Right cardiac atrium (tissue), 5 donors: ENCODE data around the gene DST. TPM values are rescaled to one million over a fixed set of nuclear protein-coding genes. Genes with fewer than 3 reads are reported as not detected.
"Not testable (repeated sequence)": the region's sequence is repeated elsewhere in the genome, so short reads cannot be mapped to it uniquely, and the experiment has no call there.

Experiments used
- ATAC-seq, 2 donors: fragments of 200-7000 bp; cut with Tn5 transposase; one replicate each; pipeline versions ENCODE4 v1.8.0 to v1.9.1; 2020; ENCODE audit warnings: moderate library complexity in 2 of 2, mild to moderate bottlenecking in 1 of 2
- DNase-seq, 3 donors: peaks; one replicate each; pipeline ENCODE4 v3.0.0-alpha.2; 2020
- H3K27ac ChIP-seq: one replicate; pipeline ENCODE4 v1.5.1; 2013; ENCODE audit warnings: mild to moderate bottlenecking, low read length, control low read depth, moderate library complexity
- H3K27me3 ChIP-seq: one replicate; pipeline ENCODE4 v1.6.1; 2013; ENCODE audit not compliant: control insufficient read depth, insufficient read depth
- H3K4me1 ChIP-seq: one replicate; pipeline ENCODE4 v1.6.1; 2013; ENCODE audit warnings: low read length; ENCODE audit not compliant: control insufficient read depth, insufficient read depth
- H3K4me3 ChIP-seq: one replicate; pipeline ENCODE4 v1.5.1; 2013; ENCODE audit warnings: low read length, control low read depth
- H3K9me3 ChIP-seq: one replicate; pipeline ENCODE4 v1.6.1; 2013; ENCODE audit warnings: low read length; ENCODE audit not compliant: control insufficient read depth
- WGBS: extraction: QIAGEN DNeasy Blood & Tissue Kit; methylation state at CpG from one replicate; pipeline ENCODE4 v1.1.7; 2013; 5-methylcytosine and 5-hydroxymethylcytosine counted together
- intact Hi-C, 4 donors: fragments of 100-400 bp; cut with DNase I; formaldehyde crosslinking; loops; one replicate each; pipeline versions ENCODE4 v1.11.0 to v1.14.0; 2022 to 2023
- polyA plus RNA-seq: library from polyadenylated mRNA; stranded (reverse); fragments of 200-250 nt; gene quantifications from one replicate; pipeline ENCODE4 v1.2.3, GENCODE V29; 2013
- total RNA-seq, 4 donors: library from RNA; stranded (reverse); fragmentation: NEBNext Ultra II Directional; extraction: Animal tissue kit (Norgen Biotek cat#: 25700); gene quantifications; one replicate each; pipeline ENCODE4 v1.2.1, GENCODE V29; 2021
- donor health status: healthy with polysubstance abuse.
- donor health status: DM: no; HTN: yes; CAD: no.
- donor health status: DM: no; HTN: no; CAD: no.
- donor health status: DM: no; HTN: yes; CAD: no; lungs with severe emphysema.
- donor health status: DM: yes; HTN: yes; CAD: no.

Gene DST
- total and polyA plus RNA-seq, 5 donors, result 148 to 308 (median 204) TPM

DNA sequence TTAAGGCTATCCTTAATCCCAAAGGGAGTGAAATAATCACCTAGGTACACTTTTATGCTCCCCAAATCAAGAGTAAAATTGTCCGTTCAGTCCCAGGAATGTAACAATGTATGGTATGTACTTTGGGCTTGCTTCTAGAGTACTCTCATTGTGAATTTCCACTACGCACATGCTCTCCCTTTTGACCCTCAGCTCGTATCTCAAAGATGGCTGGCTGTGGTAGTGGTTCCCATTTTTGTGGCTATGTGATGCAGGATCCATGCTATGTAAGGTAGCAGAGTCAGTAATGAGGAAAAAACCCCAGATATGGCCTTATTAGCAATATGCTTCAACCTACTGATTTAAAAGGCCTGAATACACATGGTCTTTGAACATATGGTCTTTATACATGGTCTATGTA is 133.7 kb downstream of the DST start:
- Histone ChIP-seq H3K27ac (no peak overlapping the region), H3K4me3 (no peak overlapping the region), H3K9me3 (no peaks in the 10 kb centered on the region), H3K27me3 (no peaks in the 10 kb centered on the region), H3K4me1 (peaks cover 13% of the 10 kb centered on the region)
- intact Hi-C loops, result no loop called here
- DNase-seq (no peak), ATAC-seq (no peak)
- 76% methylated on average over 3 of the region's 3 CpGs for WGBS

- Histone ChIP-seq H3K4me1 (peaks cover 13% of the 10 kb centered on the region), H3K9me3 (no peaks in the 10 kb centered on the region), H3K4me3 (no peak overlapping the region), H3K27me3 (no peaks in the 10 kb centered on the region), H3K27ac (peak overlapping the region; percentile 25)
- intact Hi-C loops, result no loop called here
- DNase-seq, result peak; percentile 39 to 57 (median 42)
- 50% methylated on average over 4 of the region's 4 CpGs for WGBS
- ATAC-seq, result peak; percentile 68 to 72
Observed at GRCh38 chr6:56507517-56507916, 135.2 kb downstream of the DST start.

DNA sequence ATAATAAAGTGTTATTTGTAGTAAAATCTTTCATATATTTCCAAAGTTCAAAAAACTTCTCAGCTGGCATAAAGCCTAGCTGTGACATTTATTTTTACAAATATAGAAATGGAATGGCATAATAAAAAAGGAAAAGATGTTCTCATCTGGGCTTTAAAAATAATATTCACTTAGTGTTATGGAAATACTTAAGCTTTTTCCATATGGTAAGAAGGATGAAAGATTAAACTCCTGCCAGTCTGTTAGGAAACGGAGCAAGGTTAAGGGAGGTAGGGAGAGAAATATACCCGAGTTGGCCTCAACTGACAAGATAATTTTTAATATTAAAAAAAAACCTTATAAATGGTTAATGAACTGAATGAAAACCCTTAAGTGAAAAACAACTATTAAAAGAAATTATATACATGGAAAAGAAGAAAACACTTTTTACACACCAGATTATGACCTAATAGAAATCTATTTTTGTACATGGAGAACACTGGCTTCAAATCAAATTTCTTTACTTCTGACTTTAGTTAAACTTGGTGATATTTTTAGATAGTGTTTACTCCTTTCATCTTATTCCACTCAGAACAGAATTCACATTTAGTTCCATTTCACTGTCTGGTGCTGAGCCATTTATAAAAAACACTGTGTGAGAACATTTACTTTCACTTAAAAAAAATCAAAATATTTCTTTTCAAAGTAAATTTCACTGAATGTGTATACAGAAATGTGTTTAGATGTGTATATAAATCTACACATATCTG is 137.0 kb downstream of the DST start:
- Histone ChIP-seq H3K4me1 (peaks cover 9% of the 10 kb centered on the region), H3K9me3 (no peaks in the 10 kb centered on the region), H3K4me3 (no peak overlapping the region), H3K27me3 (no peaks in the 10 kb centered on the region), H3K27ac (no peak overlapping the region)
- ATAC-seq, result no peak
- 32% methylated on average over 2 of the region's 2 CpGs for whole genome bisulfite sequencing
- no peak for DNase-seq
- intact Hi-C loops, result no loop called here

GRCh38 chr6:56501993-56502392 is 140.7 kb downstream of the DST start:
- H3K27me3 ChIP-seq, result no peaks in the 10 kb centered on the region
- no peak for DNase-seq
- no peak overlapping the region for H3K27ac ChIP-seq
- H3K4me1 ChIP-seq, result peaks cover 2% of the 10 kb centered on the region
- no peak for ATAC-seq
- no peak overlapping the region for H3K4me3 ChIP-seq
- H3K9me3 ChIP-seq, result no peaks in the 10 kb centered on the region
- intact Hi-C loops, result no loop called here

- no peak overlapping the region for H3K27ac ChIP-seq
- no peaks in the 10 kb centered on the region for H3K9me3 ChIP-seq
- ATAC-seq, result no peak
- intact Hi-C loops, result no loop called here
- no peak overlapping the region for H3K4me3 ChIP-seq
- no peaks in the 10 kb centered on the region for H3K27me3 ChIP-seq
- H3K4me1 ChIP-seq, result no peaks in the 10 kb centered on the region
- DNase-seq, result no peak
Observed at GRCh38 chr6:56499095-56499494, 143.6 kb downstream of the DST start.

DNA sequence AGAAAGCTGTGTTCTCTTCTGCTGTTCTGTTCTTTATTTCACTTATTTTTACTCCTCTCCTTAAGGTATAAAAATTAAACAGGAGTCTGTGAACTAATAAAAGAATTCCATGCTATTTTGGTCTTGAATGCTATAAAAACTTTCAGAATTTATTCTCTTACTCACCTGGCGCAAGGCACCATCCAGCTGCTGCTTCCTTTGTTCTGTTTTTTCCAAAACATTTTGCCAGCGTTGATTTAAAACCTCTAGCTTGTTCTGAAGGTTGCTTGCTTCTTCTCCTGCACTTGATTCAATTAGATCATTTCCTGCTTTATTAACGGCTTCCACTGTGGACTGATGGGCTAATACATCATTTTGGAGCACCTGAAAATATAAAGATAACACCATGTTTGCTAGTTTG is 145.0 kb downstream of the DST start:
- Histone ChIP-seq H3K4me1 (no peaks in the 10 kb centered on the region), H3K4me3 (no peak overlapping the region), H3K27ac (no peak overlapping the region), H3K27me3 (no peaks in the 10 kb centered on the region), H3K9me3 (no peaks in the 10 kb centered on the region)
- 65% methylated on average over 3 of the region's 3 CpGs for WGBS
- DNase-seq (no peak), ATAC-seq (no peak)
- intact Hi-C loops, result no loop called here

GRCh38 chr6:56497240-56497639 is 145.4 kb downstream of the DST start:
- WGBS, result 97% methylated on average over 7 of the region's 7 CpGs
- no peak for DNase-seq
- Histone ChIP-seq H3K27me3 (no peaks in the 10 kb centered on the region), H3K27ac (no peak overlapping the region), H3K4me3 (no peak overlapping the region), H3K4me1 (peaks cover 3% of the 10 kb centered on the region), H3K9me3 (no peaks in the 10 kb centered on the region)
- ATAC-seq, result no peak
- intact Hi-C loops, result no loop called here

DNA sequence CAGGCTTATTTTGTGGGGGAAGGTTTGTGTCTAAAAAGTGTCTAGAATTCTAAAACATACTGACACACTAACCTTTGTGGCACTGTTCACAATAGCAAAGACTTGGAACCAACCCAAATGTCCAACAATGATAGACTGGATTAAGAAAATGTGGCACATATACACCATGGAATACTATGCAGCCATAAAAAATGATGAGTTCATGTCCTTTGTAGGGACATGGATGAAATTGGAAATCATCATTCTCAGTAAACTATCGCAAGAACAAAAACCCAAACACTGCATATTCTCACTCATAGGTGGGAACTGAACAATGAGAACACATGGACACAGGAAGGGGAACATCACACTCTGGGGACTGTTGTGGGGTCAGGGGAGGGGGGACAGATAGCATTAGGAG is 146.0 kb downstream of the DST start:
- WGBS, result no CpG with 5 or more reads among the region's 1 CpG
- H3K27me3 ChIP-seq, H3K4me3 ChIP-seq, DNase-seq, H3K27ac ChIP-seq, H3K4me1 ChIP-seq, intact Hi-C loops, H3K9me3 ChIP-seq, ATAC-seq: not testable (repeated sequence)

DNA sequence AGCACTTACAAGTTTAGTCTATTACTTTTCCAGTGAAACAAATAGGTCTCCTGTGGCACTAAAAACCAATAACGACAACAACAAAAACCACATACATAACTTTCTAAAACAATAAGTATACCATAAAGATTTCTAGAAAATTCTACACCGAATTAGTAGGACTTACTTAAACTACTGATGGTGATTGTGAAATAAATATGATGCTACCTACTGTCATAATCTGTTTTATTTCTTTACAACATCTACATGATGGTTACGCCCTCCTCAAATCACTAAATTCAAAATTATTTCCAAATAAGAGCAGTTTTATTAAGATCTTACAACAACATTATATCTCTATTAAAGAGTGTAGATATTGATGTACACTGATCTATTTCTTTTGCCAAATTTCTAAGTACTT is 147.0 kb downstream of the DST start:
- no peaks in the 10 kb centered on the region for H3K9me3 ChIP-seq
- DNase-seq (no peak), ATAC-seq (no peak)
- WGBS, result 82% methylated on average over 3 of the region's 3 CpGs
- intact Hi-C loops, result no loop called here
- no peaks in the 10 kb centered on the region for H3K27me3 ChIP-seq
- H3K4me1 ChIP-seq, result peaks cover 5% of the 10 kb centered on the region
- H3K4me3 ChIP-seq, result no peak overlapping the region
- H3K27ac ChIP-seq, result no peak overlapping the region

DNA sequence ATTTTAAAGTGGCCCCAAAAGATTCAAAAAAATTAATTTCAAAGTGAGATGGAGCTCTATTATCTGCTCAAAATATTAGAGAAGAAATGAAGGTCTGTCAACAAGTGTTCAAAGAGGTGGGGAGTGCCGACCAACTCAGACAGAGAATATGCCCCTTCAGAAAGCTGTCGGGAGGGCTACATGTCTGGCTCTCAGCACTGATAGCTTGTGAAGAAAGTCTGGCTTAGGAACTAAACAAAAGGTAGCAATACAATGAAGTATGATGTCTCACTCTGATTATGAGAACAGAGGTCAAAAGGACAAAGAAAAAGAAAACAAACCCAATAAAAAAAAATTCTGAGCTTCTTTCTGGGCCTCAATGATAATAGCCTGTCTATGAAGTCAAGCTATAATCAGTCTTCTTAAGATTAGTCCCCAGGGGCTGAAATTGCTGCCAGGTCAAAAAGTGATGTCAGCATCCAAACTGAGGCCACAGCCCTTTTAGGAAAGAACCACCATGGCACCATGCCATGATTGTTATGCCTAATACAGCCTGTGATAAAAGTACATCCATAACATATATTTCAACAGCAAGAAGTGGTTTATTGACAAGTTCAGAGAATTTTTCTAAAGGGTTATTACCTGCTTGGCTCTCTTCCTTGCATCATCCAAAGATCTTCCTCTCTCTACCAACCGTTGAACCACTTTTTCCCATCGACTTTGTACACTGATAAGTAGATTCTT is 150.9 kb downstream of the DST start:
- DNase-seq (peak; percentile 38 to 56 (median 49)), ATAC-seq (peak; percentile 52 to 56)
- peaks cover 5% of the 10 kb centered on the region for H3K4me1 ChIP-seq
- peak overlapping the region; percentile 68 for H3K27ac ChIP-seq
- 56% methylated on average over 4 of the region's 4 CpGs for WGBS
- H3K9me3 ChIP-seq, result no peaks in the 10 kb centered on the region
- intact Hi-C loops, result no loop called here
- H3K27me3 ChIP-seq, result no peaks in the 10 kb centered on the region
- no peak overlapping the region for H3K4me3 ChIP-seq

DNA sequence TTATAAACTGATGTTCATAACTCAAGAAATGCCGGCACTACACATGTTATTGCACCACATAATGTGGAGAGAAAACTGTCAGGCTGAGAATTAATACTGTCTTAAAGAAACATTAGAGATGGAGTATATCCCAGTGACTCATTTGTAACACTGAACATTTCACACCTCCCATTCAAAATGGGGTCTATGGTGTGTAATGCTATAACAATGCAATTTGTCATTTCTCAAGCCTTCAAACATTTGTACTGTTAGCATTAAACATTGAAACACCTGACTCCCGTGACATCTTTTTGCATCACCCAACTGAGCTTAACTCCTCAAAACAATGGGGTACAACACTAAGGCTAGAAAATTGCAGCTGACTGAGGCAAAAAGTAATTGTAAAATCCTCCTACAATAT is 151.7 kb downstream of the DST start:
- intact Hi-C loops, result no loop called here
- H3K27me3 ChIP-seq, result no peaks in the 10 kb centered on the region
- DNase-seq (no peak), ATAC-seq (no peak)
- WGBS, result 96% methylated on average over 2 of the region's 2 CpGs
- H3K27ac ChIP-seq, result no peak overlapping the region
- H3K9me3 ChIP-seq, result no peaks in the 10 kb centered on the region
- no peak overlapping the region for H3K4me3 ChIP-seq
- H3K4me1 ChIP-seq, result peaks cover 5% of the 10 kb centered on the region
